ENCODE measurements around the gene USF3. TPM values are rescaled to one million over a fixed set of nuclear protein-coding genes. Genes with fewer than 3 reads are reported as not detected.
A peak's percentile ranks its signal among the peaks of the same experiment; 100 is the strongest.

Gene USF3
- total and polyA plus RNA-seq, 8 donors = 3.3 to 30.6 (median 7.6) TPM

- Histone ChIP-seq H3K27me3 (no peaks in the 10 kb centered on the region), H3K36me3 (peaks cover 7 to 70% (median 40%) of the 10 kb centered on the region in 4 donors), H3K9me3 (no peaks in the 10 kb centered on the region), H3K4me3 (no peak overlapping the region), H3K4me1 (peaks cover 0 to 30% (median 11%) of the 10 kb centered on the region in 4 donors), H3K27ac (peak overlapping the region in 2 of 5 donors; percentile 33 to 36)
- TF ChIP-seq CTCF (IDR thresholded peaks at IDR 0.05) = no peak
- WGBS, 5 donors = 64 to 86% (median 81%) methylated on average over 4 of the region's 4 CpGs
- DNase-seq = no peak
- intact Hi-C loops (cut with DNase I; ENCODE audit: low total_unique reads) = no loop called here
Measured at GRCh38 chr3:113660896-113661295, 35.5 kb downstream of the USF3 start.

GRCh38 chr3:113660458-113660857 is 36.0 kb downstream of the USF3 start:
- H3K27me3 ChIP-seq = no peaks in the 10 kb centered on the region
- H3K36me3 ChIP-seq = peaks cover 7 to 67% (median 40%) of the 10 kb centered on the region in 4 donors
- TF ChIP-seq POLR2AphosphoS5 (IDR thresholded peaks at IDR 0.05) = no peak
- TF ChIP-seq POLR2A (IDR thresholded peaks at IDR 0.05) = no peak
- TF ChIP-seq EP300 (IDR thresholded peaks at IDR 0.05) = no peak
- no peak for TF ChIP-seq CTCF (IDR thresholded peaks at IDR 0.05)
- H3K27ac ChIP-seq = peak overlapping the region in 2 of 5 donors; percentile 33 to 36
- no peaks in the 10 kb centered on the region for H3K9me3 ChIP-seq
- intact Hi-C loops (cut with DNase I; ENCODE audit: low total_unique reads) = no loop called here
- 96 to 98% (median 97%) methylated on average over 2 of the region's 2 CpGs for WGBS, 5 donors
- peaks cover 0 to 30% (median 11%) of the 10 kb centered on the region in 4 donors for H3K4me1 ChIP-seq
- no peak for DNase-seq
- H3K4me3 ChIP-seq = no peak overlapping the region

GRCh38 chr3:113659996-113660395 is 36.4 kb downstream of the USF3 start:
- H3K36me3 ChIP-seq = peaks cover 7 to 65% (median 40%) of the 10 kb centered on the region in 4 donors
- no peaks in the 10 kb centered on the region for H3K27me3 ChIP-seq
- no peak overlapping the region for H3K4me3 ChIP-seq
- H3K4me1 ChIP-seq = peaks cover 0 to 34% (median 12%) of the 10 kb centered on the region in 4 donors
- no peak for DNase-seq
- intact Hi-C loops (cut with DNase I; ENCODE audit: low total_unique reads) = no loop called here
- peak overlapping the region in 1 of 5 donors; percentile 36 for H3K27ac ChIP-seq
- H3K9me3 ChIP-seq = no peaks in the 10 kb centered on the region
- WGBS, 5 donors = 76 to 91% (median 87%) methylated on average over 1 of the region's 1 CpG
- no peak for TF ChIP-seq POLR2AphosphoS5 (IDR thresholded peaks at IDR 0.05)
- TF ChIP-seq EP300 (IDR thresholded peaks at IDR 0.05) = no peak

- H3K9me3 ChIP-seq = no peaks in the 10 kb centered on the region
- peaks cover 7 to 65% (median 40%) of the 10 kb centered on the region in 4 donors for H3K36me3 ChIP-seq
- H3K27me3 ChIP-seq = no peaks in the 10 kb centered on the region
- intact Hi-C loops (cut with DNase I; ENCODE audit: low total_unique reads) = no loop called here
- no peak overlapping the region for H3K4me3 ChIP-seq
- TF ChIP-seq CTCF (IDR thresholded peaks at IDR 0.05) (no peak), POLR2AphosphoS5 (IDR thresholded peaks at IDR 0.05) (no peak), POLR2A (IDR thresholded peaks at IDR 0.05) (no peak), EP300 (IDR thresholded peaks at IDR 0.05) (no peak)
- 65 to 91% (median 78%) methylated on average over 1 of the region's 1 CpG for WGBS, 5 donors
- peaks cover 0 to 32% (median 13%) of the 10 kb centered on the region in 4 donors for H3K4me1 ChIP-seq
- DNase-seq = peak in 1 of 2 donors; percentile 16
- no peak overlapping the region for H3K27ac ChIP-seq
Measured at GRCh38 chr3:113659101-113659541, 37.3 kb downstream of the USF3 start.

GRCh38 chr3:113658107-113658506 is 38.3 kb downstream of the USF3 start:
- TF ChIP-seq CTCF (IDR thresholded peaks at IDR 0.05) (no peak), POLR2AphosphoS5 (IDR thresholded peaks at IDR 0.05) (no peak), EP300 (IDR thresholded peaks at IDR 0.05) (no peak), POLR2A (IDR thresholded peaks at IDR 0.05) (no peak)
- no peak for DNase-seq
- 95 to 98% (median 98%) methylated on average over 3 of the region's 3 CpGs for WGBS, 5 donors
- Histone ChIP-seq H3K4me1 (peaks cover 0 to 30% (median 8%) of the 10 kb centered on the region in 4 donors), H3K27me3 (no peaks in the 10 kb centered on the region), H3K4me3 (no peak overlapping the region), H3K27ac (no peak overlapping the region), H3K9me3 (no peaks in the 10 kb centered on the region), H3K36me3 (peaks cover 7 to 64% (median 38%) of the 10 kb centered on the region in 4 donors)
- intact Hi-C loops (cut with DNase I; ENCODE audit: low total_unique reads) = no loop called here

Measured in stomach (tissue), 9 donors.